ENCODE measurements around the gene AKT1S1. TPM values are rescaled to one million over a fixed set of nuclear protein-coding genes. Genes with fewer than 3 reads are reported as not detected.

Gene AKT1S1
- total RNA-seq, 3 donors from 2014 or later (not counting 1 experiment from before 2014, with no cell fraction given): 12.8 to 17.8 (median 16.1) TPM

DNA sequence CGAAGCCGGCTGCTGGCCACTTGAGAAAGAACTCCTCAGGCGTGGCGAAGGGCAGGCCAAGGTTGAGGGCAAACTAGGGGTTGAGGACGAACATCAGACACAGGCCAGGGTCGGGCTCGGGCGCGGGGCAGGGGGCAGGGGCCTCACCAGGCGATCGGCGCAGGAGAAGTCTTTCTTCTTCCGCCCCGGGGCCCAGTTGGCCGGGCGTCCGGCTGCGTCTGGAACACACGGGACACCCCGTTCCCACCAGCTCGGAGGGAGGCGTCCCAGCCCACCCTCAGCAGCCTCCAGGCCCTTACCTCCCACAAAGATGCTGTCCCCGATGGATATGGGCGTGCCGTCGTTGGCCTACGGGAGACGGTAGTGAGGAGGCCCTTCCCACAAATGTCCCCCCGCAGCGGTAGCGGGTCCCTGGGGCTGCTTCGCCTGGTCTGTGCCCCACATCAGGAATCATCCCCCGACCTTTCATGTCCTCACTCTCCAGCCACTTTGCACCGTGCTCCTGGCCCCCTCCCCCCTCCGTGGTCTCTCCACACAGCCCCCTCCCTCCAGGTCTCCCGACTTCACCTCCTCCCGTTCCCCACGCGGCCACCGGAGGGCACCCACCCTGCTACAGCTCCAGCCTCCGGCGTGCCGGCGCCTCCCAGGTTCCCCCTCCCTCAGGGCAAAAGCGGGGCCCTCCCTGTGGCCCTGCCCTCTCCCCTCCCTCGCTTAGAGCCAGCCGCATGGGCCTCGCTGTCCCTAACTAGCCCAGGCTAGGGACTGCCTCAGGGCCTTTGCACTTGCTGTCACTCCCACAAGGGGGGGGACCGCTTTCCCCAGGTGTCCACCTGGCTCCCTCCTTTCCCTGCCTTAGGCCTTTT is 14.5 kb downstream of the AKT1S1 start:
- peaks cover 23% of the 10 kb centered on the region for H3K4me1 ChIP-seq (ENCODE audit: control insufficient read depth, insufficient read depth, low read length)
- ATAC-seq: no peak
- peak in 1 of 2 donors; percentile 37 for DNase-seq
- intact Hi-C loops (cut with micrococcal nuclease): no loop called here
- Mint-ChIP-seq H3K27me3 (ENCODE audit: low read depth in 2 of 2) (no peaks in the 10 kb centered on the region), H3K9me3 (no peaks in the 10 kb centered on the region), H3K36me3 (no peaks in the 10 kb centered on the region), H3K4me3 (no peak overlapping the region), H3K4me1 (peaks cover 14 to 18% of the 10 kb centered on the region in 2 donors), H3K27ac (peak overlapping the region in 1 of 2 donors; percentile 36)
- TF ChIP-seq, protein P1, sequence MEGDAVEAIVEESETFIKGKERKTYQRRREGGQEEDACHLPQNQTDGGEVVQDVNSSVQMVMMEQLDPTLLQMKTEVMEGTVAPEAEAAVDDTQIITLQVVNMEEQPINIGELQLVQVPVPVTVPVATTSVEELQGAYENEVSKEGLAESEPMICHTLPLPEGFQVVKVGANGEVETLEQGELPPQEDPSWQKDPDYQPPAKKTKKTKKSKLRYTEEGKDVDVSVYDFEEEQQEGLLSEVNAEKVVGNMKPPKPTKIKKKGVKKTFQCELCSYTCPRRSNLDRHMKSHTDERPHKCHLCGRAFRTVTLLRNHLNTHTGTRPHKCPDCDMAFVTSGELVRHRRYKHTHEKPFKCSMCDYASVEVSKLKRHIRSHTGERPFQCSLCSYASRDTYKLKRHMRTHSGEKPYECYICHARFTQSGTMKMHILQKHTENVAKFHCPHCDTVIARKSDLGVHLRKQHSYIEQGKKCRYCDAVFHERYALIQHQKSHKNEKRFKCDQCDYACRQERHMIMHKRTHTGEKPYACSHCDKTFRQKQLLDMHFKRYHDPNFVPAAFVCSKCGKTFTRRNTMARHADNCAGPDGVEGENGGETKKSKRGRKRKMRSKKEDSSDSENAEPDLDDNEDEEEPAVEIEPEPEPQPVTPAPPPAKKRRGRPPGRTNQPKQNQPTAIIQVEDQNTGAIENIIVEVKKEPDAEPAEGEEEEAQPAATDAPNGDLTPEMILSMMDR (IDR thresholded peaks at IDR 0.05): no peak
- no peak overlapping the region for H3K4me3 ChIP-seq (ENCODE audit: low read length)
- WGBS (ENCODE audit: insufficient coverage): 92% methylated on average over 49 of the region's 49 CpGs
- no peaks in the 10 kb centered on the region for H3K27me3 ChIP-seq (ENCODE audit: control insufficient read depth, insufficient read depth, low read length)
- no peak overlapping the region for H3K27ac ChIP-seq (ENCODE audit: low read length)
- no peaks in the 10 kb centered on the region for H3K9me3 ChIP-seq (ENCODE audit: control insufficient read depth, insufficient read depth, low read length)
- peaks cover 46% of the 10 kb centered on the region for H3K36me3 ChIP-seq (ENCODE audit: control insufficient read depth, insufficient read depth, low read length)

DNA sequence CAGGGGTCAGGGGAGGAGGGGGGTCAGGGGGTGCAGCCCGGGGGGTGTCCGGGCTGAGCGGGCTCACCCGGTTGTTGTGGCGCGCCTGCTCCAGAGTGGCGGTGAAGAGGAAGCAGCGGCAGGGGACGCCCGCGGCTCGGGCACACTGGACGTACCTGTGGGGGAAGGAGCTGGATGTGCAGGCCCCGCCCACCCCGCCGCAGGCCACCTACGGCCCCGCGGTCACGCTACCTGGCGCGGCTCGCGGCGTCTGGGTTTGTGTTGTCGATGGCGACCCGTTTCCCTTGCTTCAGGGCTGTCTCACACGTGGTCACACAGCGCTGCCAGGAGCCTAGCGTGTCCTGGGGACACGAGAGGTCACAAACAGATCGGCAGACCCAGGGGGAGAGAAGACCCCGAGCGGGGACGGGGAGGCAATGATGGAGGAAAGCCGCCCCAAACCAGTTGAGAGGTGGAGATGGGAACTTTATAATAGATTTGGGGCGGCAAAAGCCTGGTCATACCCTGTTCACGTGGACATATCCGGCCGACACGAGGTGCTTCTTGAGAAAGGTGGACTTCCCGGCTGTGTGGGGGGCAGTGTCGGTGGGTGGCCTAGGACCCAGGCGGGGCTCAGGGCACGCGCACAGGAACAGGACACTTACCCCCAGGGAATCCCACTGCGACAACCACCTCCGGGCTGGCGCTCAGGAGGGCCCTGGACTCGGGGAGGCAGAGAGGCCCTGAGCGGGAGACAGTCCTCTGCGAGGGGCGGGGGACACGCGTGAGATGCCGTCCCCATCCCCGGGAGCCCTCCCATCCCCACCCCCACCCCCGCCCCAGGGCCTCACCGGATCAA is 15.4 kb downstream of the AKT1S1 start:
- no peak overlapping the region for H3K27ac ChIP-seq (ENCODE audit: low read length)
- no peaks in the 10 kb centered on the region for H3K27me3 ChIP-seq (ENCODE audit: control insufficient read depth, insufficient read depth, low read length)
- DNase-seq (no peak), ATAC-seq (peak in 2 of 3 donors; percentile 18 to 19)
- 93% methylated on average over 57 of the region's 60 CpGs for WGBS (ENCODE audit: insufficient coverage)
- peaks cover 19% of the 10 kb centered on the region for H3K4me1 ChIP-seq (ENCODE audit: control insufficient read depth, insufficient read depth, low read length)
- intact Hi-C loops (cut with micrococcal nuclease): no loop called here
- Mint-ChIP-seq H3K27me3 (ENCODE audit: low read depth in 2 of 2) (no peaks in the 10 kb centered on the region), H3K36me3 (no peaks in the 10 kb centered on the region), H3K9me3 (no peaks in the 10 kb centered on the region), H3K27ac (no peak overlapping the region), H3K4me3 (no peak overlapping the region), H3K4me1 (peaks cover 12 to 14% of the 10 kb centered on the region in 2 donors)
- H3K36me3 ChIP-seq (ENCODE audit: control insufficient read depth, insufficient read depth, low read length): peaks cover 48% of the 10 kb centered on the region
- H3K4me3 ChIP-seq (ENCODE audit: low read length): no peak overlapping the region
- TF ChIP-seq, protein P1 (IDR thresholded peaks at IDR 0.05): no peak
- H3K9me3 ChIP-seq (ENCODE audit: control insufficient read depth, insufficient read depth, low read length): no peaks in the 10 kb centered on the region

DNA sequence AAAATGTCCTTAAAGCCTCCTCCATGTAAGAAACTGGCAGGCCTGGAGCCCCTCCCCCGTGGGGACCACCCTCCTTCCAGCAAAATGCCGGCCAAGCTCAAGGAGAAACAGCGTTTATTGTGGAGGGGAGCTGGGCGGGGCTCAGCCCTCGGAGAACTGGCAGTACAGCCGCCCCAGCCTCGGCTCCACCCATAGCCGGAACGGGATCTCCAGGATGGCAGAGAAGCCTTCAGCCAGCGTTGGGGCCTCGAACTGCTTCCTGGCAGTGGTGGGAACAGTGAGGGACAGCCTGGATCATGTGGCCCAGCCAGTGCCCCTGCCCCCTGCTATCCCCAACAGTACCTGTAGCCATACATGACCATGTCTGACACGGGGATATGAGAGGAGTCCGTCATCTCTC is 16.0 kb downstream of the AKT1S1 start:
- WGBS (ENCODE audit: insufficient coverage): 92% methylated on average over 12 of the region's 13 CpGs
- no peak for ATAC-seq
- no peak for DNase-seq
- peaks cover 48% of the 10 kb centered on the region for H3K36me3 ChIP-seq (ENCODE audit: control insufficient read depth, insufficient read depth, low read length)
- Mint-ChIP-seq H3K9me3 (no peaks in the 10 kb centered on the region), H3K27ac (no peak overlapping the region), H3K4me1 (peaks cover 5 to 14% of the 10 kb centered on the region in 2 donors), H3K27me3 (ENCODE audit: low read depth in 2 of 2) (no peaks in the 10 kb centered on the region), H3K36me3 (no peaks in the 10 kb centered on the region), H3K4me3 (no peak overlapping the region)
- no peaks in the 10 kb centered on the region for H3K9me3 ChIP-seq (ENCODE audit: control insufficient read depth, insufficient read depth, low read length)
- no peaks in the 10 kb centered on the region for H3K27me3 ChIP-seq (ENCODE audit: control insufficient read depth, insufficient read depth, low read length)
- H3K4me1 ChIP-seq (ENCODE audit: control insufficient read depth, insufficient read depth, low read length): peaks cover 12% of the 10 kb centered on the region
- no peak overlapping the region for H3K27ac ChIP-seq (ENCODE audit: low read length)
- intact Hi-C loops (cut with micrococcal nuclease): no loop called here
- TF ChIP-seq, protein P1 (IDR thresholded peaks at IDR 0.05): no peak
- no peak overlapping the region for H3K4me3 ChIP-seq (ENCODE audit: low read length)

Measured in natural killer cell (primary cell).